Stimulated activated CD4-positive, alpha-beta T cell treated with anti-CD3 and anti-CD28 coated beads, TNF-alpha, amount 100 ng/mL, for 4 hours (primary cell): ENCODE results near the gene DYRK2.

ENCODE experiments used
- DNase-seq, 3 experiments: peaks; one replicate each; pipeline ENCODE4 v3.0.0-alpha.2; 2020; ENCODE audit warnings: low read depth in 3 of 3

Gene DYRK2

DNA sequence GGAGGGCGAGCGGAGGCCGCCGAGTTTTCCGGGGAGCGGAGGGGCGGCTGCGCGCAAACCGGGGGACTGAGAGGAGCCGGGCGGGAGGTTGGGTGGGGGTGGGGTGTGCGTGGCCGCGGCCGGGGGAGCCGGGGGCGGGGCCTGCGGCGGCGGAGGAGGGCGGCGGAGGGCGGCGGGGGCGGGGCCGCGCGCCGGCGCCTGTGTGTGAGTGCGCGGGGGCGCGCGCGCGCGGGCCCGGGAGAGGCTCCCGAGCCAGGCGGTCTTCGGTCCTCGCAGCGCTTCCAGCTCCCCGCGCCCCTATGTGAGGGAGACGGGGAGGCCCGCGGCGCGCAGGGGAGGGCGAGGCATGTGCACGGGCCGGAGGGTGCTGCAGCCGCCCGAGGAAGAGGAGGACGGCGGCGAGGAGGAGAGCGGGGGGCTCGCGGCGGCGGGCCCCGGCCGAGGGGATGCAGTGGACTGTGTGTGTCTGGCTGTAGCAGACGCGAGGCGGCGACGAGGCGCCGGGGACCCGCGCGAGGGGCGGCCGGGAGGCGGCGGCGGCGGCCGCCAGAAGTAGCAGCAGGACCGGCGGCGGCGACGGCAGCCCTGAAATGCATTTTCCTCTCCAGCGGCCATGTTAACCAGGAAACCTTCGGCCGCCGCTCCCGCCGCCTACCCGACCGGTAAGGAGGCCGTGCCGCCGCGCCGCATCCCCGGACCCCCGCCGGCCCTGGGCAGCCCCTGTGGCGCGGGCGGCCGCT is at the start of gene DYRK2:
DYRK2 (plus strand) TSS at position 225 of the 740 bp plus-strand sequence; CDS start at position 614, 389 bp downstream.
- peak; percentile 48 to 63 (median 54) for DNase-seq

DNA sequence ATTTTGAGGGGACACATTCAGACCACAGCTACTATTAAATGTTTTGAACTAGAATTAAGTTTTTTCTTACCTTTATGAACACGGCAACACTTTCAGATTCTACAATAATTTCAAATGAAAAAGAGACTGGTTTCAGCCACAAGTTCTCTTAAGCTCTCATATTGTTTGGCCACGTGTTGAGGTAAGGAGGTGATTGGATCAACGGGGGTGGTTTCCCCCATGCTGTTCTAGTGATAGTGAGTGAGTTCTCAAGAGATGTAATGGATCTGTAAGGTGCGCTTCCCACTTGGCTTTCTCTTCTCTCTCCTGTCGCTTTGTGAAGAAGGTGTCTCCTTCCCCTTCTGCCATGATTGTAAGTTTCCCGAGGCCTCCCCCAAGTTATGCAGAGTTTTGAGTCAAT is 48.9 kb upstream of the DYRK2 start:
- no peak for DNase-seq

DNA sequence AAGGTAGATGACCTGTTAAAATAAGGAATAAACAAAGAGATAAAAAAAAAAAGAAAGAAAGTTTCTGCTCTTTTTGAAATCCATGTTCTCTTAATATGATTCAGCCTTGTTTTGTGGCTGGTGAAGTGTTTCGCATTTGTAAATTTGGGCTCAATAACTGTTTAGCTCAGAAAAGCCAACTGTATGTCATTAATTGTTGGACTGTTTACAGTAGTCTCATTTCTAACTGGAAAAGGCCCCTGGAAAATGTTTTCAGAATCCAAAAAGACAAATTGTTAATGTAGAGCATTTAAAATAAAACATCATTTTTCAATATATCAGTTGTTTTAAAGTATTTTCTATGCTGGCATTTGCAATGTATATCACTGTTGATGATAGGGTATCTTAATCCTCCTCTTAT is 47.4 kb upstream of the DYRK2 start:
- DNase-seq: no peak

DNA sequence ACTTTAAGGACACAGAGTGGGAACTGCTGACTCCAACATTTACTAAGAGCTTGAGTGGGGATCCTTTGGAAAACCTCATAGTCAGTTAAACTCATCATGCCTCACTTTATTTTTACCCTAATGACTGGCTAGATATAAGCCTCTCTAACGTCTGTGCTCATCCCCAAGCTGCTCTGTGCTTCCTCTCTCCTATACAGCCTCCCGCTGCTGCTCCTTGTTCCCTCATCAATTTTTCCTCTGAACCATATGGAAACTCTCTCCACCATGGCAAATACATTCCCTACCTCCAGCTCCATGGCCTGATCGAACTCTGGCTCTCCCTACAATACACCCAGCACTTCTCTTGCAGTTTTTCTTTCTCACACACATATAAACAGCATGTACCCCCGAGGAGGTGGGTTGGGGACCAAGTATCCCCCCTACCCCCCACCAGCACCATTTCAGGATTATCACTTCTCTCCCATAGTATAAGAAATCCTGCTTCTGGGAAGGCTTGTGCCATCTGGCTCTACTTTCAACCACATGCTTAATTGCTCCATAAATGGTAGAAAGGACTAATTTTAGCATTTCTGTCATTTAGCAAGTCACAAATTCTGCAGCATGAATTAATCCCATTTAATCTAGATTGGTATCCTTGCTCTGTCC is 39.2 kb upstream of the DYRK2 start:
- no peak for DNase-seq

DNA sequence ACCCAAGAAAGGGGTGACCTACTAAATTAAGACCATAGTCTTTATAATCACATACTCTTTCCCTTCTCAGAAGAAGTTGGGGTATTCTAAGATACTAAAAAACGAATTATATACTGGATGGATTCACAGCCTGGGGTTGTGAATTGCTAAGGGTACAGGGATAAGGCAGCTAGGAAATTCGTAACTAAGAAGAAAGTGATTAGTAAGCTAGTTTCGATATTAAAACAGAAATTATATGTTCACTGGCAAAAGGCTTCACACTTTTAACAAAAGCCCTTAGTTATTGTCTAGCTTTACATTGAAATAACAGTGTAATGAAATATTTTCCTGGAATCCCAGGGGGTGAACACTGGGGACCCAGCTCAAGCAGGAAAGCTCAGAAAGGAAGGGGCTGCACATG is 35.5 kb upstream of the DYRK2 start:
- no peak for DNase-seq

DNA sequence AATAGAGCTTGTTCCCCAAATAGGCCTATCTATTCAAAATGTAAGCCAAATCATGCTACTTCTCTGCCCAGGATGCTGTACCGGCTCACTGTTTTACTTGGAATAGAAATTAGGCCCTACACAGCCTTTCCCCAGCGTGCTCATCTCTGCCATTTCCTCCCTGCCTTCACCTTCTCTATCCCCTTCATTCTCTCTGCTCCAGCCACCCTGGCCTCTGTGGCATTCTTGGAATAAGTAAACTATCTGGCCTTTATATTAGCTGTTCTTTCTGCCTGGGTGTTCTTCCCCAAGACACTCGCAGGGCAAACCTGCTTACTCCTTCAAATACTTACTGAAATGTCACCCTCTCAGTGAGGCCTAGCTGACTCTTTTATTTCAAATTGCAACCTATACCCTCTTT is 30.9 kb upstream of the DYRK2 start:
- DNase-seq: no peak

- DNase-seq: no peak
Measured at GRCh38 chr12:67618303-67618702, 30.2 kb upstream of the DYRK2 start.

- no peak for DNase-seq
Measured at GRCh38 chr12:67621112-67621511, 27.4 kb upstream of the DYRK2 start.

DNA sequence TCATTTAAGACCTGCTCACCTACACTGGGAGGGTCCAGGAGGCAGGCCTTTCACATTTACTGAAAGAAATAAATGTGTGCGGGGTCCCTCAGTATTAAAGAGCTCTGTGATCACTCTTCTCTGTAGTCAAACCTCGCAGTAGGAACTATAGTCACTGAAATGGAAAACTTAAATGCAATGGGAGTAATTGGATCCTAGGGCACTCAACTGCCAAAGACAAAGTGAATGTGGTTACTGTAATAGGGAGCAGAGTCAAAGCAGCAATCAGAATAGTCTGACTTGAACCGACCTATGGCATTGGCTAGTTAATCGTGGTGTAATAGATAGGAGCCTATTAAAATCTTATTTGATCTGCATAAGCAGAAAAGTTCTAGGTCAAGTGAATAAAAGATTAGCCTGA is 26.6 kb upstream of the DYRK2 start:
- DNase-seq: no peak

DNA sequence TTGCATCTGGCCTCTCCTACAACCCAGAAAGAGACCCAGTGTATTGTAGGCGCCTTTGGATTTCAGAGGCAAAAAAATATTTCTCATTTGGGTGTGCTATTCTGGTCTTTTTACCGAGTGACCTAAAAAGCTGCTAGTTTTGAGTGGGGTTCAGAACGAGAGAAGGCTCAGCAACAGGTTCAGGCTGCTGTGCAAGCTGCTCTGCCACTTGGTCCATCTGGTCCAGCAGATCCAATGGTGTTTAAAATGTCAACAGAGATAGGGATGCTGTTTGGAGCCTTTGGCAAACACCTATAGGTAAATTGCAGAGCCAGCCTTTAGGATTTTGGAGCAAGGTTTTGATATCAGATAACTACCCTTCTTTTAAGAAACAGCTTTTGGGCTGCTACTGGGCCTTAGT is 25.3 kb upstream of the DYRK2 start:
- no peak for DNase-seq

- DNase-seq: no peak
Measured at GRCh38 chr12:67624355-67624754, 24.2 kb upstream of the DYRK2 start.

- DNase-seq: no peak
Measured at GRCh38 chr12:67625004-67625403, 23.5 kb upstream of the DYRK2 start.

GRCh38 chr12:67626156-67626555 is 22.4 kb upstream of the DYRK2 start:
- no peak for DNase-seq

GRCh38 chr12:67630373-67631088 is 18.0 kb upstream of the DYRK2 start:
- peak; percentile 14 to 72 (median 45) for DNase-seq

DNA sequence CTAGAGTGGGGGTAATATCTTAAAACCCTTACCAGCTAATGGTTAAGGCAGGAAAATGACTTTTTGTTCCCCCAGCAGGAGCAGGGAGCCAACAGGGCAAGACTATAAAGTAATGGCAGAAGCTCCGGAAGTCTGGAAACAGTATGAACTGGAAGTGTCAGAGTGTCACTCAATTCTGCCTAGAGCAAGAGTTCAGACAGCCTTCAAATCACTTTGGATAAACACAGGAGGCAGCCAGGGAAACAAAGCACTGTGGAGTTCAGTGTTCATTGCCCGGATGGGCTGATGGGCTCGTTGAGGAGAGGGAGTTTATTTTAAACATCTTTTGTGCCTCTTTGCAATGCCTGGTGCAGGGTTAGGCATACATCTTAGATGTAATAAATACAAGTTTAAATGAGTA is 16.5 kb upstream of the DYRK2 start:
- no peak for DNase-seq

- no peak for DNase-seq
Measured at GRCh38 chr12:67633024-67633610, 15.4 kb upstream of the DYRK2 start.

DNA sequence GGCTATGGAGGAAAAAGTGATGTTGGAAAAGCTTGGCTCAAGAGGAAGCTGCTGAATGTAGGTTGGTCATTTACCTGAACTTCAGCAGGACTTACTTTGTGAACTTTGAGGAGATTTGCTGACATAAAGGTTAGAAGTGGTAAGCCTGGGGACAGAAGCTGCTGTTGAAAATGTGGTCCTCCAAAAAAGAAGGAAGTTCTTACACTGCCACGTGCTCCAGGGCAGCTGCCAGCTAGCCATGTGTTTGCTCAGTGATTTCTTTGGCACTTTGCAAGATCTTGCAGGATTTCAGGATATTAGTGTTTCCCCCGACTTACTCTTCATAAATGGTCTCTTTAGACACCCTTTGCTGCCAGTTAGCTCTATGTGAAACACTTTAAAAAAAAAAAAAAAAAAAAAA is 14.8 kb upstream of the DYRK2 start:
- no peak for DNase-seq

DNA sequence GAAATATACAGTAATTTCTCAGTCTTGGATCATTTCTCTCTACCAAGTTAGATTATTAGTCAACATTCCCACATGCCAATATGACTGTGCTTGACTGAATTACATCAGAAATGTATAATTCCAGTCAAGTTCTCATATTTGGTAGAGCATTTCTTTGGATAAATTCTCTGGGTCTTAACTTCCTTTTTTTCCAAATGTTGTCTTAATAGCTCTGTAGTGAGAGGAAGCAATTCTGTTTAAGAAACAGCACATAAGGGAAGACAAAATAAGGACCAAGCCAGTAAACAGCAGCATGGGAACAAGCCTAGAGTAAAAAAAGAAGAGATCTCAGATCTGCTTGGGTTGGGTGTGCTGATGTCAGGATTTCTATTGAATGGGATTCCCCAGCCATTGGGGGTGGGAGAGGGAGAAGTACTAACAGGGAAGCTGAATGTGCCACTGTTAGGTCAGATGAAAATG is 14.2 kb upstream of the DYRK2 start:
- DNase-seq: no peak

DNA sequence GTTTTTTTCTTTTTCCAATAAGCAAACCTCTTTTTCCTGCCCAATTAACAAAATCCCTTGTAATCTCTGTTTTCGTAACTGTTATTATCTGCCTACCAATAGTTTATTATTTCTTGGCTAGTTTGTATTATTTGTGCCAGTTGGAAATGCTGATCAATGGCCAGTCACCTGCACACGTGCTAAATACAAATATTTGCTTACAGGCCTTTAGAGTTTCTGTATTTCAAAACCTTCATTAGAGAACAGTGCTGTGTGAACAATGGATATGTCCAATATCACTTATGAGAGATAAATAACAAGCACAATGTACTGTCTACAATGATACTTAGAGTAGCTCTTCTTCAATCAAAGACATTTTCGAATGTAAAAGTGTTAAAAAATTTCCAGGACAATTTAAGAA is 10.8 kb upstream of the DYRK2 start:
- DNase-seq: no peak

GRCh38 chr12:67638694-67639093 is 9.9 kb upstream of the DYRK2 start:
- no peak for DNase-seq

DNA sequence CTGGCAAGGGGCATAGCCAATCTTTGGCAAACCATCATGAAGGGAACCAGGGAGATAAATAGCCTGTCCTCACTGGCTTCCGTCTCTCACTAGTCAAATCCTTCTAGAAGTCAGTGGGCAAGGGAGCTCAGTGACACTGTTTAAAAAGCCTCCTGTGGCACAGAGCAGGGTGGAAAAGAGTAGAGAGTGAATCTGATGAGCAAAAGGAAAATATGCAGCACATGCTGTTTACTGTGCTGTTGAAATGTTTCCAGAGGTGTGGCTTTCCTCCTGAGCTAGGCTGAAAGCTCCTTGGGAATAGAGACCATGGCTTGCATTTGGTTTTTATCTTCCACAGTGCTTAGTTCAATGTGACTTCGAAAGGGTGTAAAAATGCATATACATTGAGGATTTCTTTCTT is 7.7 kb upstream of the DYRK2 start:
- no peak for DNase-seq

- DNase-seq: no peak
Measured at GRCh38 chr12:67645126-67645525, 3.4 kb upstream of the DYRK2 start.
